K562 (cell line): Measurements from ENCODE around the gene PNMA8B. TPM values are rescaled to one million over a fixed set of nuclear protein-coding genes. Genes with fewer than 3 reads are reported as not detected.

ENCODE experiments used
- ATAC-seq: fragments of 200-7000 bp; cut with Tn5 transposase; 3 replicates; pipeline ENCODE4 v1.9.1; 2020; ENCODE audit warnings: moderate library complexity
- BruUV-seq: library from RNA; stranded (reverse); fragments of 400-500 nt; replicated peaks from 2 replicates; lab custom pipeline; 2021; lab: Mats Ljungman, UMichigan
- CTCF ChIA-PET: fragments of 300-600 bp; formaldehyde crosslinking; extraction: SDS; loops from one replicate; lab custom pipeline; 2021; ENCODE audit warnings: low intra/inter-chr PET ratio; lab: Yijun Ruan, JAX
- POLR2A ChIA-PET: fragments of 300-600, 350-650 bp; sonication (Branson Sonifier 250); formaldehyde crosslinking; extraction: SDS; loops from one replicate; lab custom pipeline; 2021; ENCODE audit warnings: antibody characterized with exemption, inconsistent platforms; lab: Yijun Ruan, JAX
- DNase-seq, 4 experiments: peaks; one replicate each; pipeline versions ENCODE4 v3.0.0 to v3.0.0-alpha.2; 2011 to 2018; ENCODE audit warnings: low spot score in 3 of 4, mixed read lengths in 3 of 4; ENCODE audit errors: extremely low read depth in 1 of 4
- FAIRE-seq: peaks from 2 replicates; lab custom pipeline; 2011; peaks lifted over from hg19 to GRCh38; lab: Jason Lieb, UNC
- H2AFZ ChIP-seq: 2 replicates; pipeline ENCODE4 v1.6.0; 2011; ENCODE audit warnings: low read depth, low read length, control low read depth, inconsistent platforms
- H3K27ac ChIP-seq: fragments of 200-600 bp; 3 replicates; pipeline ENCODE4 v1.8.0; 2011; ENCODE audit warnings: low read depth, mild to moderate bottlenecking, control low read depth, inconsistent platforms, low read length, moderate library complexity, mixed read lengths; ENCODE audit errors: extremely low read depth
- H3K27me3 ChIP-seq, 2 experiments: fragments of 300-600 bp in 1 of 2; 2 replicates in 1 of 2; 3 replicates in 1 of 2; pipeline versions ENCODE4 v1.6.0 to v1.8.0; 2011; ENCODE audit warnings: inconsistent platforms in 2 of 2, low read length in 2 of 2, mild to moderate bottlenecking in 1 of 2, mixed read lengths in 1 of 2, moderate library complexity in 1 of 2; ENCODE audit not compliant: control insufficient read depth in 2 of 2, insufficient read depth in 2 of 2
- H3K36me3 ChIP-seq: fragments of 300-600 bp; 3 replicates; pipeline ENCODE4 v1.8.0; 2011; ENCODE audit warnings: mild to moderate bottlenecking, low read length, inconsistent platforms; ENCODE audit not compliant: control insufficient read depth, insufficient read depth
- H3K4me1 ChIP-seq, 2 experiments: fragments of 200-600 bp in 1 of 2; replicated peaks in 1 of 2; 2 replicates in 1 of 2; 3 replicates in 1 of 2; pipeline versions ENCODE4 v1.5.1 to v1.8.0; 2011; ENCODE audit warnings: inconsistent platforms in 2 of 2, low read length in 2 of 2, mild to moderate bottlenecking in 1 of 2, mixed read lengths in 1 of 2, moderate library complexity in 1 of 2; ENCODE audit not compliant: control insufficient read depth in 2 of 2, insufficient read depth in 2 of 2
- H3K4me2 ChIP-seq: 2 replicates; pipeline ENCODE4 v1.6.1; 2011; ENCODE audit warnings: low read length, control low read depth, inconsistent platforms, mixed read lengths; ENCODE audit not compliant: insufficient read depth
- H3K4me3 ChIP-seq: fragments of 200-600 bp; sonication (generic), shearing (Covaris generic); 2 replicates; pipeline ENCODE4 v1.5.1; 2016; ENCODE audit warnings: control low read depth, inconsistent platforms
- H3K79me2 ChIP-seq: fragments of 200-600 bp; 3 replicates; pipeline ENCODE4 v1.8.0; 2011; ENCODE audit warnings: low read length, inconsistent platforms; ENCODE audit not compliant: control insufficient read depth, insufficient read depth
- H3K9ac ChIP-seq, 2 experiments: 2 replicates each; pipeline versions ENCODE4 v1.6.0 to v1.6.1; 2011; ENCODE audit warnings: low read depth in 2 of 2, low read length in 2 of 2, control low read depth in 1 of 2, inconsistent platforms in 1 of 2, mild to moderate bottlenecking in 1 of 2, mixed read lengths in 1 of 2; ENCODE audit not compliant: insufficient read depth in 1 of 2
- H3K9me1 ChIP-seq: one replicate; pipeline ENCODE4 v1.6.0; 2011; ENCODE audit warnings: inconsistent platforms, mild to moderate bottlenecking, low read length, moderate library complexity; ENCODE audit not compliant: control insufficient read depth, insufficient read depth
- H3K9me3 ChIP-seq: replicated peaks from 2 replicates; pipeline ENCODE4 v1.5.1; 2011; ENCODE audit warnings: low read depth, low read length, inconsistent platforms; ENCODE audit not compliant: control insufficient read depth, insufficient read depth
- H4K20me1 ChIP-seq: replicated peaks from 2 replicates; pipeline ENCODE4 v1.6.1; 2011; ENCODE audit warnings: low read length, inconsistent platforms, mixed read lengths; ENCODE audit not compliant: control insufficient read depth, insufficient read depth
- SMAD1 ChIP-seq: fragments of 150-350 bp; IDR thresholded peaks from 2 replicates; pipeline ENCODE4 v1.6.1; 2014; ENCODE audit warnings: low read length, low read depth; ENCODE audit not compliant: partially characterized antibody
- SP2 ChIP-seq: IDR thresholded peaks from 2 replicates; pipeline ENCODE4 v1.6.1; 2011; ENCODE audit warnings: mild to moderate bottlenecking, low read depth, low read length, moderate library complexity; ENCODE audit not compliant: poor library complexity, severe bottlenecking; ENCODE audit errors: extremely low read depth
- SPI1 ChIP-seq: IDR thresholded peaks from 2 replicates; pipeline ENCODE4 v1.6.1; 2011; ENCODE audit warnings: low read depth, low read length, control low read depth, borderline replicate concordance
- WGBS: fragments of 100-300 bp; shearing (Covaris generic); methylation state at CpG from one replicate; pipeline ENCODE4 v1.1.6; 2016; ENCODE audit warnings: low coverage, mixed read lengths; ENCODE audit not compliant: insufficient coverage; ENCODE audit errors: missing lambda C conversion rate; 5-methylcytosine and 5-hydroxymethylcytosine counted together
- in situ Hi-C: fragments of 300-500 bp; cut with MboI; formaldehyde crosslinking; loops from 4 replicates; pipeline ENCODE4 v1.15.0; 2018; ENCODE audit warnings: inconsistent platforms, mixed read lengths
- intact Hi-C: fragments of 100-400 bp; cut with micrococcal nuclease; formaldehyde crosslinking; loops from 2 replicates; pipeline ENCODE4 v1.14.2; 2022
- polyA plus RNA-seq, 8 experiments: library from polyadenylated mRNA; depleted of rRNA in 4 of 8; stranded (reverse) in 5 of 8; unstranded in 3 of 8; fragments of >200 nt; fragmentation: Nextera tagmentation in 2 of 8; fragmentation: Illumina TruSeq in 1 of 8; extraction: Ambion mirVana in 2 of 8; extraction: Trizol in 1 of 8; gene quantifications; 2 replicates each; pipeline versions ENCODE4 v1.2.1 to v1.2.3, GENCODE V29; 2011 to 2014; ENCODE audit warnings: inconsistent platforms in 1 of 8, missing spikeins in 1 of 8
- total RNA-seq, 7 experiments: library from RNA; depleted of rRNA in 6 of 7; stranded (reverse); fragments of >200 nt in 6 of 7; fragmentation: Illumina TruSeq in 2 of 7; extraction: Trizol in 2 of 7; gene quantifications; 2 replicates each; pipeline versions ENCODE4 v1.2.1 to v1.2.3, GENCODE V29; 2011 to 2021; ENCODE audit warnings: low replicate concordance in 1 of 7
- TF ChIP-seq, protein P1 (sequence below), 2 experiments: fragments of 150-350 bp in 1 of 2; IDR thresholded peaks; 2 replicates each; pipeline ENCODE4 v1.6.1; 2012 to 2016; ENCODE audit warnings: low read depth in 2 of 2, low read length in 2 of 2, mild to moderate bottlenecking in 1 of 2, moderate library complexity in 1 of 2
- TF ChIP-seq, protein P2 (sequence below): fragments of 450-650 bp; IDR thresholded peaks from 2 replicates; pipeline ENCODE4 v1.6.1; 2016
- TF ChIP-seq, protein P3 (sequence below): sonication (generic); formaldehyde crosslinking; IDR thresholded peaks from 2 replicates; pipeline ENCODE4 v1.8.0; 2022; ENCODE audit warnings: missing genetic modification reagents, mild to moderate bottlenecking, moderate library complexity, borderline replicate concordance
- TF ChIP-seq, protein P4 (sequence below): sonication (generic); formaldehyde crosslinking; IDR thresholded peaks from 2 replicates; pipeline ENCODE4 v1.8.0; 2023; ENCODE audit warnings: missing genetic modification reagents, mild to moderate bottlenecking, borderline replicate concordance

Gene PNMA8B
- total and polyA plus RNA-seq, 9 of the 15 experiments (the other 6 are each of a cell fraction or from before 2014, with no cell fraction given): not detected

DNA sequence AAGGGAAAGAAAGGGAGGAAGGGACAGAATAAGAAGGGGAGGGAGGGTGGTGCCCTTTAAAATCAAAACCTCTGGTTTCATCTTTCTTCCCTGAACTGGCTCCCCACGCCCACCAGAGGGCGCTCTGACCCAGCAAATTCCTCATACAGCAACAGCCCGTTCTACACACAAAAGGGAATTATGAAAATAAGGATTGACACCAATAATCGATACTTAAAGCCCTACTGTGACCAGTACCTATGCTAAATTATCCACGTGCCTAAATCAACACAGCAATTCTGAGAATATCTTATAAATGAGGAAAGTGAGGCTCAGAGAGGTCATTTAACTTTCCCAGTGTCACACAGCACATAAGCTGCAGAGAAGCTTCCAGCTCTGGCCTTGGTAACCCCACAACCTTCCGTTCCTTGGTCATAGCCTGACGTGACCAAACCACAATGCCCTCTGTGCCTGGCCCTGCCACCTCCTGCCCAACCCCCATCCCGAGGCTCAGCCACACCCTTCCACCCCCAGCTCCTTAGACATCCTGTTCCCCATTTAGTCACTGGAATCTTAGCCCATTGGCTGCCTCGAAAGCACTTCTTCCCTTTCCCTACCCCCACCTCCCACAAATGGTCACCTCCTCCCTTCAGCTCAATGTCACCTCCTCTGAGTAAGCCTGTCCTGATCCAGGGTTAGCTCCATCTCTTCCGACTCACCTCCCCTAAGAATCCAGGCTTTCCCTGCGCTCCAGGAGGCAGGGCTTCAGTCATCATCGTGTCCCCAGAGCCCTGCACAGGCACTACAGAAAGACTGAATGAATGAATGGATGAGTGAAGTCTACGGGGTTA lies 34.2 kb upstream of the PNMA8B start:
- in situ Hi-C loops (loop anchor here (5.0 kb wide), 1 partner anchor 137 kb away; no protein-coding TSS in a partner anchor), intact Hi-C loops (loop anchor here (1.0 kb wide), 2 partner anchors 12 to 132 kb away; no protein-coding TSS in a partner anchor)
- H3K79me2 ChIP-seq: no peaks in the 10 kb centered on the region
- no peaks in the 10 kb centered on the region for H3K9me1 ChIP-seq
- no peak overlapping the region; a peak in 1 of 4 replicates for H3K9ac ChIP-seq
- WGBS: 6% methylated on average over 12 of the region's 13 CpGs
- no peak overlapping the region for H3K27ac ChIP-seq
- DNase-seq (peak; percentile 73 to 82 (median 74)), FAIRE-seq (peak; percentile 88), ATAC-seq (peak; percentile 79)
- BruUV-seq: no TSS peak
- CTCF ChIA-PET: interaction anchor here (0.6 to 2.1 kb wide), 13 partner anchors 9 to 595 kb away, joined by 3 to 36 read pairs (median 4); partner anchors contain the start of gene DACT3
- H3K4me1 ChIP-seq: peaks cover 8 to 14% of the 10 kb centered on the region in 2 experiments; a peak in 2 of 5 replicates
- no peaks in the 10 kb centered on the region for H4K20me1 ChIP-seq
- no peaks in the 10 kb centered on the region; the same call in 1 of the 2 replicates for H3K9me3 ChIP-seq
- H3K27me3 ChIP-seq: peaks cover 6 to 28% of the 10 kb centered on the region in 2 experiments; a peak in 3 of 5 replicates
- H3K36me3 ChIP-seq: no peaks in the 10 kb centered on the region
- no peak overlapping the region for H3K4me3 ChIP-seq
- POLR2A ChIA-PET: interaction anchor here (0.5 to 1.1 kb wide), 6 partner anchors 17 to 697 kb away, joined by 3 read pairs; partner anchors contain the start of gene DACT3
- H2AFZ ChIP-seq: peak overlapping the region; percentile 76
- peak overlapping the region; percentile 49 for H3K4me2 ChIP-seq
- peak; percentile 37; the same call in 1 of the 2 replicates for TF ChIP-seq SPI1
- TF ChIP-seq SMAD1: no peak
- TF ChIP-seq, protein P1, sequence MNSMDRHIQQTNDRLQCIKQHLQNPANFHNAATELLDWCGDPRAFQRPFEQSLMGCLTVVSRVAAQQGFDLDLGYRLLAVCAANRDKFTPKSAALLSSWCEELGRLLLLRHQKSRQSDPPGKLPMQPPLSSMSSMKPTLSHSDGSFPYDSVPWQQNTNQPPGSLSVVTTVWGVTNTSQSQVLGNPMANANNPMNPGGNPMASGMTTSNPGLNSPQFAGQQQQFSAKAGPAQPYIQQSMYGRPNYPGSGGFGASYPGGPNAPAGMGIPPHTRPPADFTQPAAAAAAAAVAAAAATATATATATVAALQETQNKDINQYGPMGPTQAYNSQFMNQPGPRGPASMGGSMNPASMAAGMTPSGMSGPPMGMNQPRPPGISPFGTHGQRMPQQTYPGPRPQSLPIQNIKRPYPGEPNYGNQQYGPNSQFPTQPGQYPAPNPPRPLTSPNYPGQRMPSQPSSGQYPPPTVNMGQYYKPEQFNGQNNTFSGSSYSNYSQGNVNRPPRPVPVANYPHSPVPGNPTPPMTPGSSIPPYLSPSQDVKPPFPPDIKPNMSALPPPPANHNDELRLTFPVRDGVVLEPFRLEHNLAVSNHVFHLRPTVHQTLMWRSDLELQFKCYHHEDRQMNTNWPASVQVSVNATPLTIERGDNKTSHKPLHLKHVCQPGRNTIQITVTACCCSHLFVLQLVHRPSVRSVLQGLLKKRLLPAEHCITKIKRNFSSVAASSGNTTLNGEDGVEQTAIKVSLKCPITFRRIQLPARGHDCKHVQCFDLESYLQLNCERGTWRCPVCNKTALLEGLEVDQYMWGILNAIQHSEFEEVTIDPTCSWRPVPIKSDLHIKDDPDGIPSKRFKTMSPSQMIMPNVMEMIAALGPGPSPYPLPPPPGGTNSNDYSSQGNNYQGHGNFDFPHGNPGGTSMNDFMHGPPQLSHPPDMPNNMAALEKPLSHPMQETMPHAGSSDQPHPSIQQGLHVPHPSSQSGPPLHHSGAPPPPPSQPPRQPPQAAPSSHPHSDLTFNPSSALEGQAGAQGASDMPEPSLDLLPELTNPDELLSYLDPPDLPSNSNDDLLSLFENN (IDR thresholded peaks at IDR 0.05; ENCODE audit: low read depth in 2 of 2, low read length in 2 of 2): no peak
- TF ChIP-seq, protein P2, sequence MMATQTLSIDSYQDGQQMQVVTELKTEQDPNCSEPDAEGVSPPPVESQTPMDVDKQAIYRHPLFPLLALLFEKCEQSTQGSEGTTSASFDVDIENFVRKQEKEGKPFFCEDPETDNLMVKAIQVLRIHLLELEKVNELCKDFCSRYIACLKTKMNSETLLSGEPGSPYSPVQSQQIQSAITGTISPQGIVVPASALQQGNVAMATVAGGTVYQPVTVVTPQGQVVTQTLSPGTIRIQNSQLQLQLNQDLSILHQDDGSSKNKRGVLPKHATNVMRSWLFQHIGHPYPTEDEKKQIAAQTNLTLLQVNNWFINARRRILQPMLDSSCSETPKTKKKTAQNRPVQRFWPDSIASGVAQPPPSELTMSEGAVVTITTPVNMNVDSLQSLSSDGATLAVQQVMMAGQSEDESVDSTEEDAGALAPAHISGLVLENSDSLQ: peak; percentile 37; the same call in 1 of the 2 replicates
- TF ChIP-seq, protein P3, sequence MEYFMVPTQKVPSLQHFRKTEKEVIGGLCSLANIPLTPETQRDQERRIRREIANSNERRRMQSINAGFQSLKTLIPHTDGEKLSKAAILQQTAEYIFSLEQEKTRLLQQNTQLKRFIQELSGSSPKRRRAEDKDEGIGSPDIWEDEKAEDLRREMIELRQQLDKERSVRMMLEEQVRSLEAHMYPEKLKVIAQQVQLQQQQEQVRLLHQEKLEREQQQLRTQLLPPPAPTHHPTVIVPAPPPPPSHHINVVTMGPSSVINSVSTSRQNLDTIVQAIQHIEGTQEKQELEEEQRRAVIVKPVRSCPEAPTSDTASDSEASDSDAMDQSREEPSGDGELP: 0 out of 2 replicates have a peak, but pooled peaks have one; percentile 23
- no peak for TF ChIP-seq SP2
- TF ChIP-seq, protein P4, sequence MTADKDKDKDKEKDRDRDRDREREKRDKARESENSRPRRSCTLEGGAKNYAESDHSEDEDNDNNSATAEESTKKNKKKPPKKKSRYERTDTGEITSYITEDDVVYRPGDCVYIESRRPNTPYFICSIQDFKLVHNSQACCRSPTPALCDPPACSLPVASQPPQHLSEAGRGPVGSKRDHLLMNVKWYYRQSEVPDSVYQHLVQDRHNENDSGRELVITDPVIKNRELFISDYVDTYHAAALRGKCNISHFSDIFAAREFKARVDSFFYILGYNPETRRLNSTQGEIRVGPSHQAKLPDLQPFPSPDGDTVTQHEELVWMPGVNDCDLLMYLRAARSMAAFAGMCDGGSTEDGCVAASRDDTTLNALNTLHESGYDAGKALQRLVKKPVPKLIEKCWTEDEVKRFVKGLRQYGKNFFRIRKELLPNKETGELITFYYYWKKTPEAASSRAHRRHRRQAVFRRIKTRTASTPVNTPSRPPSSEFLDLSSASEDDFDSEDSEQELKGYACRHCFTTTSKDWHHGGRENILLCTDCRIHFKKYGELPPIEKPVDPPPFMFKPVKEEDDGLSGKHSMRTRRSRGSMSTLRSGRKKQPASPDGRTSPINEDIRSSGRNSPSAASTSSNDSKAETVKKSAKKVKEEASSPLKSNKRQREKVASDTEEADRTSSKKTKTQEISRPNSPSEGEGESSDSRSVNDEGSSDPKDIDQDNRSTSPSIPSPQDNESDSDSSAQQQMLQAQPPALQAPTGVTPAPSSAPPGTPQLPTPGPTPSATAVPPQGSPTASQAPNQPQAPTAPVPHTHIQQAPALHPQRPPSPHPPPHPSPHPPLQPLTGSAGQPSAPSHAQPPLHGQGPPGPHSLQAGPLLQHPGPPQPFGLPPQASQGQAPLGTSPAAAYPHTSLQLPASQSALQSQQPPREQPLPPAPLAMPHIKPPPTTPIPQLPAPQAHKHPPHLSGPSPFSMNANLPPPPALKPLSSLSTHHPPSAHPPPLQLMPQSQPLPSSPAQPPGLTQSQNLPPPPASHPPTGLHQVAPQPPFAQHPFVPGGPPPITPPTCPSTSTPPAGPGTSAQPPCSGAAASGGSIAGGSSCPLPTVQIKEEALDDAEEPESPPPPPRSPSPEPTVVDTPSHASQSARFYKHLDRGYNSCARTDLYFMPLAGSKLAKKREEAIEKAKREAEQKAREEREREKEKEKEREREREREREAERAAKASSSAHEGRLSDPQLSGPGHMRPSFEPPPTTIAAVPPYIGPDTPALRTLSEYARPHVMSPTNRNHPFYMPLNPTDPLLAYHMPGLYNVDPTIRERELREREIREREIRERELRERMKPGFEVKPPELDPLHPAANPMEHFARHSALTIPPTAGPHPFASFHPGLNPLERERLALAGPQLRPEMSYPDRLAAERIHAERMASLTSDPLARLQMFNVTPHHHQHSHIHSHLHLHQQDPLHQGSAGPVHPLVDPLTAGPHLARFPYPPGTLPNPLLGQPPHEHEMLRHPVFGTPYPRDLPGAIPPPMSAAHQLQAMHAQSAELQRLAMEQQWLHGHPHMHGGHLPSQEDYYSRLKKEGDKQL (CRISPR knock-in tag): no peak
